GM21515 (cell line): ENCODE data around the gene PLBD2.
"Not testable (repeated sequence)": the region's sequence is repeated elsewhere in the genome, so short reads cannot be mapped to it uniquely, and the experiment has no call there.

Experiments
- ATAC-seq: cut with Tn5 transposase; IDR thresholded peaks from one replicate; pipeline ENCODE4 v1.9.1; 2021; ENCODE audit not compliant: unreplicated experiment

PLBD2 gene

GRCh38 chr12:113333877-113334785 lies 24.3 kb upstream of the PLBD2 start:
- ATAC-seq, result peak; percentile 12

GRCh38 chr12:113334786-113335539 lies 23.4 kb upstream of the PLBD2 start, which contains the start of gene SLC8B1:
TSS of gene SLC8B1 (minus strand) at chr12:113335109. CDS start at chr12:113332878, 2,231 bp downstream.
- peak; percentile 92 for ATAC-seq

GRCh38 chr12:113339540-113339939 lies 18.8 kb upstream of the PLBD2 start:
- ATAC-seq, result no peak

- no peak for ATAC-seq
Observed at GRCh38 chr12:113340061-113340460, 18.3 kb upstream of the PLBD2 start.

GRCh38 chr12:113341535-113341934 lies 16.9 kb upstream of the PLBD2 start:
- no peak for ATAC-seq

GRCh38 chr12:113345318-113345717 lies 13.1 kb upstream of the PLBD2 start:
- no peak for ATAC-seq

GRCh38 chr12:113346353-113346752 lies 12.0 kb upstream of the PLBD2 start:
- ATAC-seq, result no peak

- ATAC-seq, result no peak
Observed at GRCh38 chr12:113347107-113347506, 11.3 kb upstream of the PLBD2 start.

- no peak for ATAC-seq
Observed at GRCh38 chr12:113347892-113348291, 10.5 kb upstream of the PLBD2 start.

- no peak for ATAC-seq
Observed at GRCh38 chr12:113348849-113349536, 9.4 kb upstream of the PLBD2 start.

GRCh38 chr12:113351089-113351488 lies 7.3 kb upstream of the PLBD2 start:
- no peak for ATAC-seq

- ATAC-seq, result not testable (repeated sequence)
Observed at GRCh38 chr12:113354192-113354591, 4.2 kb upstream of the PLBD2 start.

- peak; percentile 6 for ATAC-seq
Observed at GRCh38 chr12:113359133-113359938, 949 bp downstream of the PLBD2 start.

- no peak for ATAC-seq
Observed at GRCh38 chr12:113359939-113360748, 1.8 kb downstream of the PLBD2 start.

GRCh38 chr12:113361574-113362370 lies 3.4 kb downstream of the PLBD2 start:
- ATAC-seq, result no peak

GRCh38 chr12:113364698-113365097 lies 6.3 kb downstream of the PLBD2 start:
- no peak for ATAC-seq

- ATAC-seq, result no peak
Observed at GRCh38 chr12:113365639-113366395, 7.4 kb downstream of the PLBD2 start.

- ATAC-seq, result no peak
Observed at GRCh38 chr12:113366827-113367226, 8.4 kb downstream of the PLBD2 start.
